Stomach (tissue), 4 donors: ENCODE results near the gene LCN1.
"Not testable (repeated sequence)": the region's sequence is repeated elsewhere in the genome, so short reads cannot be mapped to it uniquely, and the experiment has no call there.

ENCODE experiments used
- EP300 ChIP-seq: sonication (generic); formaldehyde crosslinking; IDR thresholded peaks from one replicate; pipeline ENCODE4 v1.6.1; 2017; ENCODE audit warnings: antibody characterized with exemption
- POLR2A ChIP-seq, 4 donors: fragments of 450-650 bp; IDR thresholded peaks; one replicate each; pipeline ENCODE4 v1.6.1; 2016; ENCODE audit warnings: antibody characterized with exemption in 4 of 4, control low read depth in 2 of 4, mild to moderate bottlenecking in 1 of 4, moderate library complexity in 1 of 4
- POLR2AphosphoS5 ChIP-seq, 3 donors: sonication (generic); formaldehyde crosslinking; IDR thresholded peaks; one replicate each; pipeline ENCODE4 v1.6.1; 2016; ENCODE audit warnings: antibody characterized with exemption in 3 of 3
- TF ChIP-seq, protein P1 (sequence below), 7 experiments: fragments of 450-650 bp in 4 of 7; fragments of 200-600 bp in 3 of 7; sonication (generic) in 3 of 7; IDR thresholded peaks; one replicate each; pipeline ENCODE4 v1.5.1; 2016 to 2019; ENCODE audit warnings: antibody characterized with exemption in 7 of 7, control low read depth in 2 of 7, mild to moderate bottlenecking in 1 of 7

DNA sequence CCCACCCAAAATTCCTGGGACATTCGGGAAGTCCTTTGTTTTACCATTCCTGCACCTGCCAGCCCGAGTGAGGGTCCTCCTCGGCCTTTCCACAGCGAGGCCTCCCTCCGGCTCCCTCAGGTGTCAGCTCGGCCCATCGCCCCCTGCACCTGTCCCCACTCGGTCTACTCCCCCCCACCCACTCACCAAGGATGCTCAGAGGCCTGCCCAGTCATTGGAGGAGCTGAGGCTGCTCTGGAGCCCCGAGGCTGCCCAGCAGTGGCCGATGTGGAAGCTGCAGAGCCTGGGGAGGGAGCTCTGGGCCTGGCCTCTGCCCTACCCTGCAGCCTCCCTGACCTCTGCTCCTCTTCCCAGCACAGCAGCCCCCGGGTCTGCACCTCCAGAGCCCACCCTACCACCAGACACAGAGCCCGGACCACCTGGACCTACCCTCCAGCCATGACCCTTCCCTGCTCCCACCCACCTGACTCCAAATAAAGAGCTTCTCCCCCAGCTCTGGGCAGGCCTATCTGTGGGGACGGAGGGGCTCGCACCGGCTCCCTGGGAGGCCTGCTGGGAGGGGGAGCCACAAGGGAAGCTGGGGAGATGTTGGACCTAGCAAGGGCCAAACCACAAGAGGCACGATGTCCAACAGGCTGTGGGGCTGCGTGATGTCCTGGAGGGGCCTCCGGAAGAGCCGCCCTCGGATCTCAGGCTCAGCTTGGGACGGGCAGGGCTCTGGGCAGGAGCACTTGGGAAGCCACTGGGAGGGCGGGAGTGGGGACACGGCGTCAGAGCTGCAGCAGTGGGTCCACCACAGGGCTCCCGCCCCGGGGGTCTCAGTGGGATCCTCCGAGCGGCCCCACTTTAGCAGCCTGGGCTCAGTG lies 28.5 kb downstream of the LCN1 start:
- TF ChIP-seq POLR2AphosphoS5 (IDR thresholded peaks at IDR 0.05); POLR2A (IDR thresholded peaks at IDR 0.05); EP300: not testable (repeated sequence)
- TF ChIP-seq, protein P1, sequence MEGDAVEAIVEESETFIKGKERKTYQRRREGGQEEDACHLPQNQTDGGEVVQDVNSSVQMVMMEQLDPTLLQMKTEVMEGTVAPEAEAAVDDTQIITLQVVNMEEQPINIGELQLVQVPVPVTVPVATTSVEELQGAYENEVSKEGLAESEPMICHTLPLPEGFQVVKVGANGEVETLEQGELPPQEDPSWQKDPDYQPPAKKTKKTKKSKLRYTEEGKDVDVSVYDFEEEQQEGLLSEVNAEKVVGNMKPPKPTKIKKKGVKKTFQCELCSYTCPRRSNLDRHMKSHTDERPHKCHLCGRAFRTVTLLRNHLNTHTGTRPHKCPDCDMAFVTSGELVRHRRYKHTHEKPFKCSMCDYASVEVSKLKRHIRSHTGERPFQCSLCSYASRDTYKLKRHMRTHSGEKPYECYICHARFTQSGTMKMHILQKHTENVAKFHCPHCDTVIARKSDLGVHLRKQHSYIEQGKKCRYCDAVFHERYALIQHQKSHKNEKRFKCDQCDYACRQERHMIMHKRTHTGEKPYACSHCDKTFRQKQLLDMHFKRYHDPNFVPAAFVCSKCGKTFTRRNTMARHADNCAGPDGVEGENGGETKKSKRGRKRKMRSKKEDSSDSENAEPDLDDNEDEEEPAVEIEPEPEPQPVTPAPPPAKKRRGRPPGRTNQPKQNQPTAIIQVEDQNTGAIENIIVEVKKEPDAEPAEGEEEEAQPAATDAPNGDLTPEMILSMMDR (IDR thresholded peaks at IDR 0.05), result not testable (repeated sequence)
